ENCODE results near the gene MCF2L2. TPM values are rescaled to one million over a fixed set of nuclear protein-coding genes. Genes with fewer than 3 reads are reported as not detected.
A peak's percentile ranks its signal among the peaks of the same experiment; 100 is the strongest.

MCF2L2 gene
- total and polyA plus RNA-seq, 2 donors (not counting 3 experiments of a cell fraction or from before 2014, with no cell fraction given), result 0.15 to 1.1 TPM

DNA sequence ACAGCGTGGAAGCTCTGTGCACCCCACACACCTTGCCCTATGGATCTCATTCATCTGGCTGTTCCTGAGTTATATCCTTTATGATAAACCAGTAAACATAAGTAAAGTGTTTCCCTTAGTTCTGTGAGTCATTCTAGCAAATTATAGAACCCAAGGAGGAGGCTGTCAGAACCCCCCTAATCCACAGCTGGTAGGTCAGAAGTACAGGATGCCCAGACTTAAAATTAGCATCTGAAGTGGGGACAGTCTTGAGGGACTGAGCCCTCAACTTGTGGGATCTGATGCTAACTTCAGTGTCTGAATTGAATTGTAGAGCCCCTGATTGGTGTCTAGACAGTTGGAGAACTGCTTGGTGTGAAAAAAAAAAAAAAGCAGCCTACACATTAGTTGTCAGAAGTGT lies 100.3 kb downstream of the MCF2L2 start:
- TF ChIP-seq FOS (IDR thresholded peaks at IDR 0.05; ENCODE audit: borderline replicate concordance, insufficient read depth, low read length), result peak; percentile 14
- TF ChIP-seq POLR2AphosphoS5 (IDR thresholded peaks at IDR 0.05; ENCODE audit: insufficient read depth, low read depth, low read length), result no peak
- no peak for TF ChIP-seq POLR2A (IDR thresholded peaks at IDR 0.05; ENCODE audit: low read depth, low read length)
- peak overlapping the region; percentile 59 for H3K4me2 ChIP-seq (ENCODE audit: insufficient read depth, low read length)
- H3K4me3 ChIP-seq (replicated peaks in 1 of 3; ENCODE audit: insufficient read depth in 1 of 3, low read depth in 1 of 3, low read length in 3 of 3), result no peak overlapping the region
- ChIA-PET POLR2A (no interaction called here), CTCF (interaction anchor here (0.7 to 1.5 kb wide), 4 partner anchors 14 to 144 kb away, joined by 3 to 7 read pairs (median 3); no protein-coding TSS in a partner anchor)
- dilution Hi-C loops (cut with MboI; ENCODE audit: extremely low pct_ligation_motif_present, low sequenced_read_pairs), result no loop called here
- H3K27ac ChIP-seq (ENCODE audit: insufficient read depth, low read depth, low read length), result peak overlapping the region; percentile 67
- no peaks in the 10 kb centered on the region for H3K27me3 ChIP-seq (ENCODE audit: control insufficient read depth in 2 of 2, insufficient read depth in 2 of 2, low read length in 2 of 2)
- H3K9me1 ChIP-seq (replicated peaks; ENCODE audit: control insufficient read depth, extremely low read depth, insufficient read depth, low read length), result no peaks in the 10 kb centered on the region
- intact Hi-C loops (cut with micrococcal nuclease), result loop anchor here (2.0 kb wide), 4 partner anchors 41 to 73 kb away; no protein-coding TSS in a partner anchor
- H4K20me1 ChIP-seq (replicated peaks; ENCODE audit: control insufficient read depth, extremely low read depth, insufficient read depth, low read length), result no peaks in the 10 kb centered on the region
- peak overlapping the region; percentile 17 for H3K9ac ChIP-seq (replicated peaks; ENCODE audit: extremely low read depth, insufficient read depth, low read length)
- H3K36me3 ChIP-seq (ENCODE audit: control insufficient read depth in 2 of 2, extremely low read depth in 1 of 2, insufficient read depth in 2 of 2, low read length in 2 of 2), result no peaks in the 10 kb centered on the region
- H2AFZ ChIP-seq (ENCODE audit: low read depth, low read length), result no peak overlapping the region
- DNase-seq (ENCODE audit: low read depth, low spot score) (peak; percentile 47), FAIRE-seq (no peak)
- no TSS peak for BruUV-seq (replicated peaks)
- no peaks in the 10 kb centered on the region for H3K9me3 ChIP-seq (replicated peaks; ENCODE audit: control insufficient read depth, insufficient read depth, low read length)
- H3K4me1 ChIP-seq (ENCODE audit: control insufficient read depth, extremely low read depth, insufficient read depth, low read length), result peaks cover 25% of the 10 kb centered on the region
- no peaks in the 10 kb centered on the region for H3K79me2 ChIP-seq (ENCODE audit: control insufficient read depth, insufficient read depth, low read length)

DNA sequence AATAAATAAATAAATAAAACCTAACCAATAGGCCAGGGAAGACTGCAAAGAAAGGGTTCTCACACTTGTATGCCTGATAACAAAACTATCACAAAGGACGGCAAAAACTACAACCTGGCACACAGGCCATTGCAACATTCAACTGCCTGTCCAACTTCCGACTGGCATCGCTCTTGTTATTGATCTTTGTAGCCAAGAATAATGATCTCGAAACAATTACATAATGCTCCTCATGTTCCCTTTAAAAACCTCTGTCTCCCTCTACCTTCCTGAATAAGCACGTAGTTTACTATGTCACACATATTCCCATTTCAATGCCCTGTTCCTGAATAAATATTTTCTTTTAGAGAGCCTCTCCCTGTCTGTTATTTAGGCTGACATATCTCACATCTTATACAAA lies 101.1 kb downstream of the MCF2L2 start:
- ChIA-PET CTCF (interaction anchor here (1.5 kb wide), 1 partner anchor 55 kb away, joined by 7 read pairs; no protein-coding TSS in a partner anchor), POLR2A (no interaction called here)
- H3K9me1 ChIP-seq (replicated peaks; ENCODE audit: control insufficient read depth, extremely low read depth, insufficient read depth, low read length), result no peaks in the 10 kb centered on the region
- BruUV-seq (replicated peaks), result no TSS peak
- H4K20me1 ChIP-seq (replicated peaks; ENCODE audit: control insufficient read depth, extremely low read depth, insufficient read depth, low read length), result no peaks in the 10 kb centered on the region
- H2AFZ ChIP-seq (ENCODE audit: low read depth, low read length), result no peak overlapping the region
- no peaks in the 10 kb centered on the region for H3K36me3 ChIP-seq (ENCODE audit: control insufficient read depth in 2 of 2, extremely low read depth in 1 of 2, insufficient read depth in 2 of 2, low read length in 2 of 2)
- no peaks in the 10 kb centered on the region for H3K79me2 ChIP-seq (ENCODE audit: control insufficient read depth, insufficient read depth, low read length)
- peak; percentile 11 for DNase-seq (ENCODE audit: low read depth, low spot score)
- peak overlapping the region; percentile 59 for H3K4me2 ChIP-seq (ENCODE audit: insufficient read depth, low read length)
- H3K27ac ChIP-seq (ENCODE audit: insufficient read depth, low read depth, low read length), result no peak overlapping the region
- H3K4me3 ChIP-seq (replicated peaks in 1 of 3; ENCODE audit: insufficient read depth in 1 of 3, low read depth in 1 of 3, low read length in 3 of 3), result no peak overlapping the region
- dilution Hi-C loops (cut with MboI; ENCODE audit: extremely low pct_ligation_motif_present, low sequenced_read_pairs) (no loop called here), intact Hi-C loops (cut with micrococcal nuclease) (no loop called here)
- H3K9me3 ChIP-seq (replicated peaks; ENCODE audit: control insufficient read depth, insufficient read depth, low read length), result no peaks in the 10 kb centered on the region
- H3K4me1 ChIP-seq (ENCODE audit: control insufficient read depth, extremely low read depth, insufficient read depth, low read length), result peaks cover 25% of the 10 kb centered on the region
- FAIRE-seq, result no peak
- H3K9ac ChIP-seq (replicated peaks; ENCODE audit: extremely low read depth, insufficient read depth, low read length), result peak overlapping the region; percentile 17
- TF ChIP-seq, protein P1, sequence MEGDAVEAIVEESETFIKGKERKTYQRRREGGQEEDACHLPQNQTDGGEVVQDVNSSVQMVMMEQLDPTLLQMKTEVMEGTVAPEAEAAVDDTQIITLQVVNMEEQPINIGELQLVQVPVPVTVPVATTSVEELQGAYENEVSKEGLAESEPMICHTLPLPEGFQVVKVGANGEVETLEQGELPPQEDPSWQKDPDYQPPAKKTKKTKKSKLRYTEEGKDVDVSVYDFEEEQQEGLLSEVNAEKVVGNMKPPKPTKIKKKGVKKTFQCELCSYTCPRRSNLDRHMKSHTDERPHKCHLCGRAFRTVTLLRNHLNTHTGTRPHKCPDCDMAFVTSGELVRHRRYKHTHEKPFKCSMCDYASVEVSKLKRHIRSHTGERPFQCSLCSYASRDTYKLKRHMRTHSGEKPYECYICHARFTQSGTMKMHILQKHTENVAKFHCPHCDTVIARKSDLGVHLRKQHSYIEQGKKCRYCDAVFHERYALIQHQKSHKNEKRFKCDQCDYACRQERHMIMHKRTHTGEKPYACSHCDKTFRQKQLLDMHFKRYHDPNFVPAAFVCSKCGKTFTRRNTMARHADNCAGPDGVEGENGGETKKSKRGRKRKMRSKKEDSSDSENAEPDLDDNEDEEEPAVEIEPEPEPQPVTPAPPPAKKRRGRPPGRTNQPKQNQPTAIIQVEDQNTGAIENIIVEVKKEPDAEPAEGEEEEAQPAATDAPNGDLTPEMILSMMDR (IDR thresholded peaks at IDR 0.05; ENCODE audit: extremely low read depth in 1 of 2, insufficient read depth in 1 of 2, low read depth in 1 of 2, low read length in 2 of 2), result no peak
- TF ChIP-seq POLR2AphosphoS5 (IDR thresholded peaks at IDR 0.05; ENCODE audit: insufficient read depth, low read depth, low read length) (no peak), MYC (IDR thresholded peaks at IDR 0.05; ENCODE audit: low read depth, low read length) (no peak), GATA2 (IDR thresholded peaks at IDR 0.05; ENCODE audit: insufficient read depth, insufficient read length, low read depth, low read length) (no peak), FOS (IDR thresholded peaks at IDR 0.05; ENCODE audit: borderline replicate concordance, insufficient read depth, low read length) (no peak), POLR2A (IDR thresholded peaks at IDR 0.05; ENCODE audit: low read depth, low read length) (no peak), EZH2 (IDR thresholded peaks at IDR 0.05; ENCODE audit: borderline replicate concordance, low read depth, low read length, severe bottlenecking) (no peak)
- H3K27me3 ChIP-seq (ENCODE audit: control insufficient read depth in 2 of 2, insufficient read depth in 2 of 2, low read length in 2 of 2), result no peaks in the 10 kb centered on the region
